GM12892 (cell line): ENCODE measurements around the gene STK35.

Source experiments
- POLR2A ChIP-seq: IDR thresholded peaks from 2 replicates; pipeline ENCODE4 v1.6.1; 2011; ENCODE audit warnings: low read depth, low read length, control low read depth
- POLR2AphosphoS5 ChIP-seq: IDR thresholded peaks from 2 replicates; pipeline ENCODE4 v1.6.1; 2011; ENCODE audit warnings: low read depth, low read length, control low read depth
- TAF1 ChIP-seq: IDR thresholded peaks from 2 replicates; pipeline ENCODE4 v1.6.1; 2011; ENCODE audit warnings: low read depth, mild to moderate bottlenecking, control low read depth, low read length, borderline replicate concordance

GRCh38 chr20:2102585-2103460 lies 1.2 kb downstream of the STK35 start:
- peak; percentile 56; the same call in 1 of the 2 replicates for TF ChIP-seq POLR2A
- no peak; the same call in 1 of the 2 replicates for TF ChIP-seq TAF1
- 0 out of 2 replicates have a peak, but pooled peaks have one; percentile 44 for TF ChIP-seq POLR2AphosphoS5
